Measurements from ENCODE around the gene ARID5B.
"Not testable (repeated sequence)": the region's sequence is repeated elsewhere in the genome, so short reads cannot be mapped to it uniquely, and the experiment has no call there.

ARID5B gene

GRCh38 chr10:61960396-61961120 is 59.1 kb downstream of the ARID5B start:
- in situ Hi-C loops (cut with MboI; ENCODE audit: low sequenced_read_pairs) = no loop called here

- in situ Hi-C loops (cut with MboI; ENCODE audit: low sequenced_read_pairs) = no loop called here
These were observed 59.8 kb downstream of the ARID5B start for GRCh38 chr10:61961278-61961677.

- in situ Hi-C loops (cut with MboI; ENCODE audit: low sequenced_read_pairs) = no loop called here
These were observed 61.5 kb downstream of the ARID5B start for GRCh38 chr10:61962971-61963370.

- in situ Hi-C loops (cut with MboI; ENCODE audit: low sequenced_read_pairs) = no loop called here
These were observed 62.2 kb downstream of the ARID5B start for GRCh38 chr10:61963669-61964058.

GRCh38 chr10:61964059-61964709 is 62.7 kb downstream of the ARID5B start:
- in situ Hi-C loops (cut with MboI; ENCODE audit: low sequenced_read_pairs) = no loop called here

- in situ Hi-C loops (cut with MboI; ENCODE audit: low sequenced_read_pairs) = no loop called here
These were observed 63.6 kb downstream of the ARID5B start for GRCh38 chr10:61964949-61965702.

GRCh38 chr10:61965703-61966395 is 64.3 kb downstream of the ARID5B start:
- in situ Hi-C loops (cut with MboI; ENCODE audit: low sequenced_read_pairs) = no loop called here

- in situ Hi-C loops (cut with MboI; ENCODE audit: low sequenced_read_pairs) = no loop called here
These were observed 65.8 kb downstream of the ARID5B start for GRCh38 chr10:61967298-61967697.

GRCh38 chr10:61970182-61971002 is 68.9 kb downstream of the ARID5B start:
- in situ Hi-C loops (cut with MboI; ENCODE audit: low sequenced_read_pairs) = no loop called here

- in situ Hi-C loops (cut with MboI; ENCODE audit: low sequenced_read_pairs) = no loop called here
These were observed 69.5 kb downstream of the ARID5B start for GRCh38 chr10:61971003-61971325.

GRCh38 chr10:61973169-61973568 is 71.7 kb downstream of the ARID5B start:
- in situ Hi-C loops (cut with MboI; ENCODE audit: low sequenced_read_pairs) = no loop called here

GRCh38 chr10:61973906-61974305 is 72.4 kb downstream of the ARID5B start:
- in situ Hi-C loops (cut with MboI; ENCODE audit: low sequenced_read_pairs) = no loop called here

- in situ Hi-C loops (cut with MboI; ENCODE audit: low sequenced_read_pairs) = no loop called here
These were observed 73.3 kb downstream of the ARID5B start for GRCh38 chr10:61974601-61975390.

- in situ Hi-C loops (cut with MboI; ENCODE audit: low sequenced_read_pairs) = no loop called here
These were observed 74.0 kb downstream of the ARID5B start for GRCh38 chr10:61975391-61975932.

GRCh38 chr10:61976951-61977721 is 75.6 kb downstream of the ARID5B start:
- in situ Hi-C loops (cut with MboI; ENCODE audit: low sequenced_read_pairs) = not testable (repeated sequence)

GRCh38 chr10:61978965-61979364 is 77.5 kb downstream of the ARID5B start:
- in situ Hi-C loops (cut with MboI; ENCODE audit: low sequenced_read_pairs) = no loop called here

- in situ Hi-C loops (cut with MboI; ENCODE audit: low sequenced_read_pairs) = no loop called here
These were observed 80.0 kb downstream of the ARID5B start for GRCh38 chr10:61981460-61981859.

GRCh38 chr10:61983255-61983654 is 81.8 kb downstream of the ARID5B start:
- in situ Hi-C loops (cut with MboI; ENCODE audit: low sequenced_read_pairs) = no loop called here
